ENCODE results near the gene NCAPD3.

GRCh38 chr11:134236834-134237556 is 13.2 kb upstream of the NCAPD3 start:
- TF ChIP-seq CTCF (IDR thresholded peaks at IDR 0.05) (no peak), POLR2A (IDR thresholded peaks at IDR 0.05) (no peak)

Data from adrenal gland (tissue), 5 donors.